Measurements from ENCODE around the gene ZMIZ1. TPM values are rescaled to one million over a fixed set of nuclear protein-coding genes. Genes with fewer than 3 reads are reported as not detected.
A peak's percentile ranks its signal among the peaks of the same experiment; 100 is the strongest.

Gene ZMIZ1
- total RNA-seq, 6 experiments from 2014 or later: 38.6 to 60.3 (median 51.2) TPM

GRCh38 chr10:79320820-79321493 is 252.2 kb downstream of the ZMIZ1 start:
- peak; percentile 98 for DNase-seq
- peak overlapping the region; percentile 48; the same call in 1 of the 2 replicates for H3K4me3 Mint-ChIP-seq
- no peak for TF ChIP-seq CTCF (IDR thresholded peaks at IDR 0.05)
- H3K27me3 Mint-ChIP-seq (ENCODE audit: insufficient read depth): peaks cover 30% of the 10 kb centered on the region
- H3K27ac Mint-ChIP-seq: peak overlapping the region; percentile 94
- H3K4me1 Mint-ChIP-seq (ENCODE audit: low read depth): peaks cover 81% of the 10 kb centered on the region
- H3K36me3 Mint-ChIP-seq (ENCODE audit: low read depth): peaks cover 24% of the 10 kb centered on the region
- H3K9me3 Mint-ChIP-seq: peaks cover 18% of the 10 kb centered on the region

GRCh38 chr10:79321494-79321882 is 252.7 kb downstream of the ZMIZ1 start:
- no peak for TF ChIP-seq CTCF (IDR thresholded peaks at IDR 0.05)
- peaks cover 29% of the 10 kb centered on the region for H3K27me3 Mint-ChIP-seq (ENCODE audit: insufficient read depth)
- no peak overlapping the region for H3K4me3 Mint-ChIP-seq
- H3K9me3 Mint-ChIP-seq: peaks cover 18% of the 10 kb centered on the region
- peaks cover 24% of the 10 kb centered on the region for H3K36me3 Mint-ChIP-seq (ENCODE audit: low read depth)
- peaks cover 77% of the 10 kb centered on the region for H3K4me1 Mint-ChIP-seq (ENCODE audit: low read depth)
- H3K27ac Mint-ChIP-seq: peak overlapping the region; percentile 94
- no peak for DNase-seq

- peaks cover 18% of the 10 kb centered on the region for H3K9me3 Mint-ChIP-seq
- no peak overlapping the region for H3K4me3 Mint-ChIP-seq
- TF ChIP-seq CTCF (IDR thresholded peaks at IDR 0.05): no peak
- H3K27me3 Mint-ChIP-seq (ENCODE audit: insufficient read depth): peaks cover 25% of the 10 kb centered on the region
- peaks cover 73% of the 10 kb centered on the region for H3K4me1 Mint-ChIP-seq (ENCODE audit: low read depth)
- H3K27ac Mint-ChIP-seq: peak overlapping the region; percentile 94
- H3K36me3 Mint-ChIP-seq (ENCODE audit: low read depth): peaks cover 24% of the 10 kb centered on the region
- DNase-seq: no peak
Observed at GRCh38 chr10:79321951-79322350, 253.2 kb downstream of the ZMIZ1 start.

GRCh38 chr10:79322616-79323543 is 254.1 kb downstream of the ZMIZ1 start:
- Mint-ChIP-seq H3K27me3 (ENCODE audit: insufficient read depth) (peaks cover 15% of the 10 kb centered on the region), H3K9me3 (peaks cover 13% of the 10 kb centered on the region), H3K4me3 (peak overlapping the region; percentile 27), H3K4me1 (ENCODE audit: low read depth) (peaks cover 63% of the 10 kb centered on the region), H3K27ac (peak overlapping the region; percentile 86), H3K36me3 (ENCODE audit: low read depth) (peaks cover 24% of the 10 kb centered on the region)
- TF ChIP-seq CTCF (IDR thresholded peaks at IDR 0.05): no peak
- DNase-seq: peak; percentile 87

GRCh38 chr10:79323602-79324001 is 254.8 kb downstream of the ZMIZ1 start:
- peaks cover 13% of the 10 kb centered on the region for H3K9me3 Mint-ChIP-seq
- no peak for TF ChIP-seq CTCF (IDR thresholded peaks at IDR 0.05)
- peak overlapping the region; percentile 8; the same call in 1 of the 2 replicates for H3K4me3 Mint-ChIP-seq
- peaks cover 12% of the 10 kb centered on the region for H3K27me3 Mint-ChIP-seq (ENCODE audit: insufficient read depth)
- DNase-seq: no peak
- H3K4me1 Mint-ChIP-seq (ENCODE audit: low read depth): peaks cover 56% of the 10 kb centered on the region
- peak overlapping the region; percentile 86 for H3K27ac Mint-ChIP-seq
- H3K36me3 Mint-ChIP-seq (ENCODE audit: low read depth): peaks cover 18% of the 10 kb centered on the region

Data from HFFc6 (cell line).